SU-DHL-6 (cell line): Measurements from ENCODE around the gene ATG101.

Experiments
- EZH2phosphoT487 ChIP-seq: fragments of 200-600 bp; sonication (generic), shearing (Covaris generic); conservative IDR thresholded peaks from 2 replicates; pipeline ENCODE4 v1.6.1; 2018; ENCODE audit warnings: mild to moderate bottlenecking, antibody characterized with exemption, low read length, moderate library complexity, mixed read lengths
- TF ChIP-seq, protein P1 (sequence below): fragments of 200-600 bp; sonication (generic); IDR thresholded peaks from one replicate; pipeline ENCODE4 v1.5.1; 2017; ENCODE audit warnings: antibody characterized with exemption, mild to moderate bottlenecking, low read length, moderate library complexity; ENCODE audit not compliant: insufficient read depth, poor library complexity, severe bottlenecking

DNA sequence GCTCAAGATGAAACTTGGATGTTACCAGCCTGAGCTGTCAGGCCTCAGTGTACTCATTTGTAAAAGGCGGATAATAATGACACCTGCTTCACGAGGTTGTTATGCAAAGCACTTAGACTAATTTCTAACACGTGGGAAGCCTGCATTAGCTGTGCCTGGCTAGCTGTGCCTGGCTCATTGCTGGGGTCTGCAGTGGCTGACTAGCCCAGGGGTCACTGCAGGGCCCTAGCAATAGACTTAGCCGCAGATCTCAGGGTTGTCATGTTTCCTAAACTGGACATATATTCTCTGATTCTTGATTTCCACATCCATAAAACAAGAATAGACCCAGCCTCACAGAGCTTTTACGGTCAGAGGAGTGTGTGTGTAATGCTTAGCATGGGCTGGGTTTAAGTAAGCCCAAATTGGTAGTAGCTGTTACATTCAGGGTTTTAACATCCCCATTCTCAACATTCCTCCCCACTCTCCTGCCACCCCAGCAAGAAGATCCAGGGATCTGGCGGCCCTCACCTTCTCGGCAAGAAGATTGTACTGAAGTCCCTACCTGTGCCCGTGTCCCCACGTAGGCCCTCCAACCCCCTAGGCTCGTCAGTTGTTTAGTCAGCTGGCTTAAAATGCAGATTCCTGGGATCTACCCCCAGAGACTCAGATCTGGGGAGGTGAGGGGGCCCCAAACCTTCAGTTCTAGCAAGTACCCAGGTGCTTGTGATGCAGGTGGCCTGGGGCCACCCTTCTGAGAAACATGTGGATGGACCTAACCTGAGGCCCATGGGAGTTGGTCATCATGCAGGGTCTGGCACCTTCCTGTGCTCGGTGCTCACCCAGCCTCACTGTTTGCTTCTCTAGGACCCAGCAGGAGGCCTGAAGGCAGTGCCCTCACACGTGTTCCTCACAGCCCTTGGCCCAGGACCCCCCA, 9.9 kb upstream of the ATG101 start:
- TF ChIP-seq, protein P1, sequence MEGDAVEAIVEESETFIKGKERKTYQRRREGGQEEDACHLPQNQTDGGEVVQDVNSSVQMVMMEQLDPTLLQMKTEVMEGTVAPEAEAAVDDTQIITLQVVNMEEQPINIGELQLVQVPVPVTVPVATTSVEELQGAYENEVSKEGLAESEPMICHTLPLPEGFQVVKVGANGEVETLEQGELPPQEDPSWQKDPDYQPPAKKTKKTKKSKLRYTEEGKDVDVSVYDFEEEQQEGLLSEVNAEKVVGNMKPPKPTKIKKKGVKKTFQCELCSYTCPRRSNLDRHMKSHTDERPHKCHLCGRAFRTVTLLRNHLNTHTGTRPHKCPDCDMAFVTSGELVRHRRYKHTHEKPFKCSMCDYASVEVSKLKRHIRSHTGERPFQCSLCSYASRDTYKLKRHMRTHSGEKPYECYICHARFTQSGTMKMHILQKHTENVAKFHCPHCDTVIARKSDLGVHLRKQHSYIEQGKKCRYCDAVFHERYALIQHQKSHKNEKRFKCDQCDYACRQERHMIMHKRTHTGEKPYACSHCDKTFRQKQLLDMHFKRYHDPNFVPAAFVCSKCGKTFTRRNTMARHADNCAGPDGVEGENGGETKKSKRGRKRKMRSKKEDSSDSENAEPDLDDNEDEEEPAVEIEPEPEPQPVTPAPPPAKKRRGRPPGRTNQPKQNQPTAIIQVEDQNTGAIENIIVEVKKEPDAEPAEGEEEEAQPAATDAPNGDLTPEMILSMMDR: no peak
- TF ChIP-seq EZH2phosphoT487: no peak
